Activated CD8-positive, alpha-beta memory T cell treated with anti-CD3 and anti-CD28 coated beads for 36 hours (primary cell): Measurements from ENCODE around the gene CEP44. TPM values are rescaled to one million over a fixed set of nuclear protein-coding genes. Genes with fewer than 3 reads are reported as not detected.
"Not testable (repeated sequence)": the region's sequence is repeated elsewhere in the genome, so short reads cannot be mapped to it uniquely, and the experiment has no call there.

Source experiments
- CTCF ChIA-PET: fragments of 350-600 bp; sonication (Branson Sonifier 250); formaldehyde crosslinking; loops from one replicate; lab custom pipeline; 2021; ENCODE audit warnings: antibody characterized with exemption; lab: Charles Lee
- POLR2A ChIA-PET: fragments of 350-600 bp; sonication (Branson Sonifier 250); formaldehyde crosslinking; loops from one replicate; lab custom pipeline; 2021; ENCODE audit warnings: antibody characterized with exemption; lab: Charles Lee
- total RNA-seq, 2 experiments: library from RNA; stranded (reverse); gene quantifications; one replicate each; pipeline ENCODE4 v1.2.3, GENCODE V29; 2021

Gene CEP44
- total RNA-seq, 2 experiments from 2014 or later, result 18.6 to 20.2 TPM

DNA sequence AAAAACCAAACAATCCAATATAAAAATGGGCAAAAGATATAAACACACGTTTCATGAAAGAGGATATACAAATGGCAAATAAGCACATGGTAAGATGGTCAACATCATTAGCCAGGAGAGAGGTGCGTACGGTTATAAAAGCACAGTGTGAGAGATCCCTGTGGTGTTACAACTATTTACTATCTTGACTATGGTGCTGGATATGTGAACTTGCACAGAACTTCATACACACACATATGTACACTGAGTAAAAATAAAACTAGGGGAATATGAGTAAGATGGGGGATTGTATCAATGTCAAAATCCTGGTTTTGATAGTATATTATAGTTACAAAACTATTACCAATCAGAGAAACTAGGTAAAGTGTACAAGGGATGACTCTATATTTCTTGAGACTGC, 8.6 kb upstream of the CEP44 start:
- CTCF ChIA-PET, result no interaction called here

DNA sequence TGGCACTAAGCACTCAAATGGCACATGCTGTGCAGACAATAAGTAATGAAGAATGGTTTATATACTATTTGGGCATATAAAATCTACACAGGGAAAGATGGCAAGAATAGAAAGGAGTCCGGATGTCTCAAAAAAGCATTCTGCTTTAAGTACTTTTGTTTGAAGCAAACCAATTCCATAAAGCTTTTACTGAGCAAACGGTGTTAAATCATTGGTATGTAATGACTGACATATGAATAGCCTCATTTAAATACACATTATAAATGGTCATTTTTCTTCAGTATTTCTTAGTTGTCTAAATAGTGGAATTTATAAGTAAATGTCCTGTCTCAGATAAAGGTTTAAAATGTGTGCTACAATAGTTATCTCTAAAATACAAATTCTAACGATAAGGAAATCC, 6.3 kb upstream of the CEP44 start:
- POLR2A ChIA-PET, result no interaction called here
- CTCF ChIA-PET, result no interaction called here

More for the DNA sequence above, 8.6 kb upstream of the CEP44 start:
- POLR2A ChIA-PET, result no interaction called here

DNA sequence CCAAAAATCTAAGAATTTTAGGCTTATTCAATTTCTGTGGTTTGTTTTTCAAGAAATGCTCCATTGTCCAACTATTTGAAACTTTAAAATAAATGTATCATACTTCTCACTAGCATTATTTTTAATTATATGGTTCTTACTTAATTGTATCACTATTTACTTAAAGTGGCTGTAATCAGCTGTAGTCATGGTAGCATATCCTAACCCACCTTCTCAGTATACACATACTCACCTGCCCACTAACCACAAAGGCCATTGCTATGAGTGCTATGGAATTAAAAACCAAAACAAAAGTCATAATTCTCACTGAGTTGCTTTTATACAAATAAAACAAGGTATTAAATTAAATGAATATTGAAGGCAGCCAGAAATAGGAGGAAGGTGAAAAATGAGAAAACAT, 5.2 kb upstream of the CEP44 start:
- ChIA-PET CTCF (no interaction called here), POLR2A (no interaction called here)

DNA sequence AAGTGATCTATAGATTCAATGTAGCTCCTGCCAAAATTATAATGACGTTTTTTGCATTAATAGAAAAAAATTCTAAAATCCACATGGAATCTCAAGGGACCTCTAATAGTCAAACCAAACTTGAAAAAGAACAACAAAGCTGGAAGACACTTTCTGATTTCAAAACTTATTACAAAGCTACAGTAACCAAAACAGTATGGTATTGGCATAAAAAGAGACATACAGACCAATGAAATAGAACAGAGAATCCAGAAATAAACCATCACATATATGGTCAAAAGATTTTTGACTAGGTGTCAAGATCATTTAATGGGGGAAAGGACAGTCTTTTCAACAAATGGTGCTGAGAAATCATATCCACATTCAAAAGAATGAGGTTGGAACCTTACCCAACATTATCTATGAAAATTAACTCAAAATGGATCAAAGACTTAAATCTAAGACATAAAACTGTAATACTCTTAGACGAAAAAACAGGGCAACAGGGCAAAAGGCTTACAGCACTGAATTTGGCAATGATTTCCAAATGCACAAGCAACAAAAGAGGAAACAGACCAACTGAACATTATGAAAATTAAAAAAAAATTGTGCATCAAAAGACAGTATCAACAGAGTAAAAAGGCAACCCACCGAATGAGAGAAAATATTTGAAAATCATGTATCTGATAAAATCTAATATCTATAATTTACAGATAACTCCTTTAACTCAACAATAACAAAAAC, 4.1 kb upstream of the CEP44 start:
- ChIA-PET CTCF (no interaction called here), POLR2A (no interaction called here)

DNA sequence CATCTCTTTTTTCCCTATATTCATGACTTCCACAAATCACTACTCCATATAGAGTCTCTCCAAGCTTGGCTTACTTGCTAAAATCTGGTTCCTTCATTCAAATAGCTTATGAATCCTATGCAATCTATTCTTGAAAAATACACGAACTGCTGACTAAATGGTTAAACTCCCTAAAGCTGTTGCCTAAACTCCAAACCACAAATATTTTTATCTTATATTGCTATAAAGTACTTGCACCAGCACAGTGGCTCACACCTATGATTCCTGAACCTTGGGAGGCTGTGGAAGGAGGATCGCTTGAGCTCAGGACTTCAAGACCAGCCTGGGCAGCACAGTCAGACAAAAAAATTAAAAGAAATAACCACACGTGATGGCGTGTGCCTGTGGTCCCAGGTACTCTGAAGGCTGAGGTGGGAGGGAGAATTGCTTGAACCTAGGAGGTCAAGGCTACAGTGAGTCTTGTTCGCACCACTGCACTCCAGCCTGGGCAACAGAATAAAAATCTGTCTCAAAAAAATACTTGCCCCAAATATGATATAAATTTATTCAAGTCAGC, 2.5 kb upstream of the CEP44 start:
- CTCF ChIA-PET, result no interaction called here
- POLR2A ChIA-PET, result no interaction called here

DNA sequence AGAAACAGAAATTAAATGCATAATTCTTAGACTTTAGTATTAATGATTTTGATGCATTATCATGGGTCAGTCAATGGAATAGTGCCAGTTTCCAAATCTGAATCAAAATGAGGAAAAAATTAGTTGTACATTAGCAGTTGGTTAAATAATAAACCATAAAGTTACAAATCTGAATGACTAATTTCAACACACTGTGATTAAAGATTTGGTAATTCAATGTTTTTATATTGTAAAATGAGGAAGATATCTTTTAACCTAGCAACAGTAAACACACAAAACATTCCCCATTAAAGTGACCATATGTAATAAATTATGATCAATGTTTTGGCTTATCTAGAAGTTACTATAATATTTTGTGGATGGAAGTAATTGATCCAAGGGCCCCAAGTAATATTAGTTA, 1.8 kb upstream of the CEP44 start:
- ChIA-PET CTCF (no interaction called here), POLR2A (no interaction called here)

DNA sequence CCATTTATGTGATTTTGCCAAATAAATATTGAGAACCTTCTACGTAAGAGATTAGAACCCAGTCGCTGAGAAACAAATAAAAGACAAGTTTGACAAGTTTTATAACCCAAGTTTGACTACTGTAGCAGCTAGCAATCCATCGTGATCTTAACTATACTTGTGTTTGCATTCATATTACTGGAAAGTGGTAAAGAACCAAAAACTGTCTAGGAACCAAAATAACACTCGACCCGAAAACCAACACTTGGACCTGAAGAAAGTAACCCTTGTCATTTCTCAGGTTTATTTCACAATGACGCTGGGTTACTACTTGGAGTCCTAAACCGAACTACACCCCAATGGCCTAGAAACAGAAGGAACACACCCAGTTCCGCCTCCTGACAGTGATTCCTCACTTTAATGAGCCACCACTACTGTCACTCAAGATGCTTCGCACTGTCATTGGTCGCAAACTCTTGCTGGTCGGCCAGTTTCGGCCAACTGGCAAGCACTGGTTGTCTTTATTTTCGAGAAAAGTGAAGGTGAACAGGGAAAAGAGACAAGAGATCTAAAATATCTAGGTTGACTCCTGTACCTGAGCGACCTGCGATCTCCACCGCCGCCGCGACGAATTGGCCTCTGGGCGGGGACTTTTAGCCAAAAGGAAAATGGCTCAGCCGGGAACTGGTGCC, 740 bp upstream of the CEP44 start:
- POLR2A ChIA-PET, result no interaction called here

DNA sequence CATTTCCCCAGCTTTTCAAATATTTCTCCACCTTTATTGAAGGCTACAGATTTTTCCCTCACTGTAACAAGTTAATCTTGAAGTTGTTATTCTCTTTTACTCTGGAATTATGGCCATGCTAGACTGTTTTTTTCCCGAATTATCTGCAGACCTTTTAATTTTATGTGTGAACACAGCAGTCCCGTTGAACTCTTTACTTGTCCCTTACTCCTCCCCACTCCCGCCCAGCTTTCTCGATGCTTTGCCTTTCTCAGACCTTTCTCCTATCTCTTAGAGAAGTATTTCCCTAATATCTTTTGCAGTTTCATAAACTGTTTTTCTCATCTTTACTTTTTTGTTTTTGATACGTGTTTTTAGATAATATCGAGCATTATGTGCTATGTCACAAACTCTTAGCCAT, 776 bp downstream of the CEP44 start:
- ChIA-PET POLR2A (no interaction called here), CTCF (interaction anchor here (0.6 kb wide), 1 partner anchor 14 kb away, joined by 4 read pairs; no protein-coding TSS in a partner anchor)

More for the DNA sequence above, 740 bp upstream of the CEP44 start:
- CTCF ChIA-PET, result no interaction called here

DNA sequence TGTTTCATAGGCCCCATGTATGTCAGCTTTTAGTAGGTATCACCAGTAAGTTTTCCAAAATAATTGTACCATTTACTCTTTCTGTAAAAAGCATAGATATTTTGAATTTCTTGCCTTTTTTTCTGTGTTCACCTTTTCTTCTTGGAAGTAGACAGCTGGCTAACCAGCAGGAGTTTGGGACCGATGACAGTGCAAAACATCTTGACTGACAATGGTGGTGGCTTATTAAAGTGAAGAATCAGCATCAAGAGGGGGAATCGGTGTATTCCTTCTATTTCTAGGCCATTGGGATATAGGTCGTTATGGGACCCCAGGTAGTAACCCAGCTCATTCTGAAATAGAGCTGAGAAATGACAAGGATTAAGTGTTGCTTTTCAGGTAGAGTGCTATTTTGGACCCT, 3.2 kb downstream of the CEP44 start:
- CTCF ChIA-PET, result no interaction called here
- POLR2A ChIA-PET, result interaction anchor here (0.5 kb wide), 1 partner anchor 29 kb away, joined by 4 read pairs; no protein-coding TSS in a partner anchor

DNA sequence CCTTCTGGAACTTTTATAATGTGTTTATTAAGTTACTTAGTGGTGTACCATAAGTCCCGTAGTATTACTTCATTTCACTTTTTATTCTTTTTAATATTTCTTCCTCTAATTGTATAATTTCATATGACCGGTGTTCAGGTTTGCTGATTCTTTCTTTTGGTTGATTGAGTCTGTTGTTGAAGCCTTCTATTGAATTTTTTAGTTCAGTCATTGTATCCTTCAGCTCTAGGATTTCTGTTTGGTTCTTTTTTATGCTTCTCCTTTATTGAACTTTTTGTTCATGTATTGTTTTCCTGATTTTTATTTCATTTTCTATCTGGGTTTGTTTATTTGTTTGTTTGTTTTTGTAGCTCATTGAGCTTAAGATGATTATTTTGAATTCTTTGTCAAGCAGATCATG, 8.8 kb downstream of the CEP44 start:
- ChIA-PET CTCF (no interaction called here), POLR2A (no interaction called here)

DNA sequence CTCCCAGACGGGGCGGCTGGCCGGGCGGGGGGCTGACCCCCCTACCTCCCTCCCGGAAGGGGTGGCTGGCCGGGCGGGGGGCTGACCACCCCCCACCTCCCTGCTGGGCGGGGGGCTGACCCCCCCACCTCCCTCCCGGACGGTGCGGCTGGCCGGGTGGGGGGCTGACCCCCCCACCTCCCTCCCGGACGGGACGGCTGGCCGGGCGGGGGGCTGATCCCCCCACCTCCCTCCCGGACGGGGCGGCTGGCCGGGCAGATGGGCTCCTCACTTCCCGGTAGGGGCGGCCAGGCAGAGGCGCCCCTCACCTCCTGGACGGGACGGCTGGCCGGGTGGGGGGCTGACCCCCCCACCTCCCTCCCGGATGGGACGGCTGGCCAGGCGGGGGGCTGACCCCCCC, 10.9 kb downstream of the CEP44 start:
- POLR2A ChIA-PET, CTCF ChIA-PET: not testable (repeated sequence)

DNA sequence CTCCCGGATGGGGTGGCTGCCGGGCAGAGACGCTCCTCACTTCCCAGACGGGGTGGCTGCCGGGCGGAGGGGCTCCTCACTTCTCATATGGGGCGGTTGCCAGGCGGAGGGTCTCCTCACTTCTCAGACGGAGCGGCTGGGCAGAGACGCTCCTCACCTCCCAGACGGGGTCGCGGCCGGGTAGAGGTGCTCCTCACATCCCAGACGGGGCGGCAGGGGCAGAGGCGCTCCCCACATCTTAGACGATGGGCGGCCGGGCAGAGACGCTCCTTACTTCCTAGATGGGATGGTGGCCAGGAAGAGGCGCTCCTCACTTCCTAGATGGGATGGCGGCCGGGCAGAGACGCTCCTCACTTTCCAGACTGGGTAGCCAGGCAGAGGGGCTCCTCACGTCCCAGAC, 11.4 kb downstream of the CEP44 start:
- POLR2A ChIA-PET, CTCF ChIA-PET: not testable (repeated sequence)

DNA sequence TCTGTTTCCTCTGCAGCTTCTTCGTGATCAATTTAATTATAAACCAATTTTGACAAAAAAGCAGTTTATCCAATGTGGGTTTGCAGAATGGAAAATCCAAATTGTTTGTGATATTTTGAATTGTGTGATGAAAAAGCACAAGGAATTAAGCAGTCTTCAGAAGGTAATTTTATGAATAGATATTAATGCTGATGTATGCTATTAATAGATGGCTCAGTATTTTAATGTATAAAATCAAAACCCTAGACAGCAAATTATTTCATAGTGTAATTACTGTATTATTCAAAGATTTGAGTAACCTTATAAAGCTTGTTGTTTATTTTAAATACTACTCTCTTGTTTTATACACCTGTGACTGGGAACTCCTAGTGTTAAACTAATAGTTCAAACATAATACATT, 20.0 kb downstream of the CEP44 start:
- ChIA-PET CTCF (no interaction called here), POLR2A (no interaction called here)

DNA sequence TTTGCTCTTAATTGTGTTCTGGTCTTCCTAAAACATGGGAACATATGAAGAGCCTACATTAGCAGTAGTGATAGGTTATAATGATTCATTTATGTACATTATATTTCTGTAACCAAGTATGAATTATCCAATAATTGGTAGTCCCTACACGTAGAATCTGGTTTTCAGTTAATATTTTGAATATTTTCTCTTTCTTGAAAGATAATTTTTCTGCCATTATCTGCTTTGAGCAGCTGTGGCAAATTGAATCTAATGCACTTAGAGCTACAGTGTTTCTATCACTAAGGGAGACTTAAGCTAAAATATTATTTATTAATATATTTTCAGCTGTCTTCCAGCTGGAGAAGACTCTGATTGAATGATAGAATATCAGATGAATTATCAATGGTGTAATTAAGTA, 21.0 kb downstream of the CEP44 start:
- ChIA-PET POLR2A (no interaction called here), CTCF (no interaction called here)

DNA sequence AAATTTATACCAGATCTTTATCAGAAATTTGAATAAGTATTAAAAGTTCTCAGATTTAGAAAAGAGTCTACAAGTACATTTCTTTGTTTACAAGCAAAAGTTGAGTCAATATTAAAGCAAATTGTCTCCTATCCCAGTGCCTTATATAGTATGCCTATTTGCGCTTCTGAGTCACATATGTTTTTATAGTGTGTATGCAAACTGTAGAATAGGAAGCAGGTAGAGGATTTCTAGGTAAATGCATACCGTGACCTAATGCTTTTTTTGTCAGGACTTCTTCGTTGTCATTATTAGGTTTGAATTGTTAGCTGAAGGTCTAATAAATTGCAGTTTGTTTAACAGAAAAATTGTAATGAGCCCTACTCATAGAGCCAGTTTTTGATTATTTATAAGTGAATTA, 22.2 kb downstream of the CEP44 start:
- ChIA-PET POLR2A (no interaction called here), CTCF (no interaction called here)

DNA sequence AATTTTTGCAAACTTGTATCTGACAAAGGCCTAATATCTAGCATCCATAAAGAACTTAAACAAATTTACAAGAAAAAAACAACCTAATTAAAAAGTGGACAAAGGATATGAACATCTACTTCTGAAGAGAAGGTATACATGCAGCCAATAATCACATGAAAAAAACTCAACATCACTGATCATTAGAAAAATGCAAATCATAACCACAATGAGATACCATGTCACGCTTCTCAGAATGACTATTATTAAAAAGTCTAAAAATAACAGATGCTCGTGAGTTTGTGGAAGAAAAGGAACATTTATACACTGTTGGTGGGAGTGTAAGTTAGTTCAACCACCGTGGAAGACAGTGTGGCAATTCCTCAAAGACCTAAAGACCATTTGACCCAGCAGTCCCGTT, 24.0 kb downstream of the CEP44 start:
- POLR2A ChIA-PET, result no interaction called here
- CTCF ChIA-PET, result no interaction called here

DNA sequence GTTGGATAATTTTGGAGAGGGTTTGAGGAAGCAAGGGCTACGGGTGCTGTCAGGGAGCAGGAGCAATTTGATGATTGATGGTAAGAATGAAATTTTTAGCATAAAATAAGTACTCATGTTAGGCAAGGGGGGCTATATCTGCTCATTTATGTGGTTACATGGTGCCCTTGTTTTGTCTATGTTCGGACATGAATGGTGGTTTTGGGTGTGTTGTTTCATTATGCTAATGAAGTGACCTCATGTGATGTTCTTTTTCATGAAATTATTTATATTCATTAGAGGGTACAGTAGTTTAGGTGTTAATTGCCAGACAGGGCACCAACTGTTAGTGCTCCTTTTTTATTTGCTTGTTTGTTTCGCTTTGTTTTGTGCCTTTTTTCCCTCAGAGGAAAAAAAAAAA, 29.3 kb downstream of the CEP44 start:
- POLR2A ChIA-PET, result no interaction called here
- CTCF ChIA-PET, result no interaction called here

DNA sequence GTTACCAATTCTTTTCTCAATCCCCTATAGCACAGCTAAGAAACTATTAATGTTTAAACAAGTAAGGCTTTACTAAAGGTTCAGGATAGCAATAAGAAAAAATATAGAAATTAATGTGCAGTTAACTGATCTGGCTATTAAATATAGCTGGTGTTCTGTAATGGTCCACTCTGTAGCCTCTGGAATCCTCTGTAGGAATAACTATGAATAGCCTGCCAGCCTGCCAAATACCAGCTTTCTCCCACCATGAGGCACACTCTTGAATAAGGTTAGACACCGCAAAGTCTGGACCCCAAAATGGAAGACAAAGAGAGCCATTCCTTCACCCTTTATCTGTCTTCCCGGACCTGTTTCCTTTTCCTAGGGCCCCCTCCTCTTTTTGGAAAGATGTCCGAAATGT, 30.6 kb downstream of the CEP44 start:
- POLR2A ChIA-PET, result no interaction called here

DNA sequence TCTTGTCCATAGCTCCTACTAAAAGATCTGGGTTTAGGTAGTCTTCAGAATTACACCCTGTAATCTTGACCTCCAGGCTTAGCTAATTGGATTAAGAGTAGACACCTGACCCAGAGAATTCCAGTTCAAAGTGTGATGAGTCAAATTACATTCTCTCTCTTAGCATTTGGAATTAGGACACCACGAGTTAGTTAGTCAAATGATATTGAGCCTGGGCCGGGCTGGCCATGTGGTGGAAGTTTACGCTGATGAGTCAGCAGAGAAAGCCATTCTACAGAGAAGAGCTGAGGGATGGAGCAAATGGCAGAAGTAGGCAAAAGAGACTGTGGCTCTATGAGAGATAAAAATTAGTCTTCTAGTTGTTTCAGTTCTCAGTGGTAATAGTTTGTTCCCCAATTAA, 31.1 kb downstream of the CEP44 start:
- ChIA-PET CTCF (no interaction called here), POLR2A (no interaction called here)

More for the DNA sequence above, 30.6 kb downstream of the CEP44 start:
- CTCF ChIA-PET, result no interaction called here

DNA sequence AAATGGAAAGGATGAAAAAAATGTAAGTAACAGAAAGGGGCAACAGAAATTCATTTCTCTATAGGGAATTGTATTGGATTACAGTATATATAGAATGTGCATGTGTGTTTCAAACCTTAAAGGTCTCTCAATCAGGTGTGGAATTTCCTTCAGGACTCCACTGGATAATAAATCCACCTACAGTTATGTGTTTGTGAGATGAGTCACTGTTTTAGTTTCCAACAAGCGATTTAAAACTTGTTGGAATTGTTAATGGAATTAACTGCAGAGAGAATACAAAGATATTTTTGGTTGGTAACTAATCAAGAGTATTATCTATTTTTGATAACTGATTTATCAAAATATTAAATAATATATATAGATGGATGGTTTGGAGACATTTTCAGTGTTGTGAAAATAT, 32.8 kb downstream of the CEP44 start:
- POLR2A ChIA-PET, result no interaction called here
- CTCF ChIA-PET, result no interaction called here

DNA sequence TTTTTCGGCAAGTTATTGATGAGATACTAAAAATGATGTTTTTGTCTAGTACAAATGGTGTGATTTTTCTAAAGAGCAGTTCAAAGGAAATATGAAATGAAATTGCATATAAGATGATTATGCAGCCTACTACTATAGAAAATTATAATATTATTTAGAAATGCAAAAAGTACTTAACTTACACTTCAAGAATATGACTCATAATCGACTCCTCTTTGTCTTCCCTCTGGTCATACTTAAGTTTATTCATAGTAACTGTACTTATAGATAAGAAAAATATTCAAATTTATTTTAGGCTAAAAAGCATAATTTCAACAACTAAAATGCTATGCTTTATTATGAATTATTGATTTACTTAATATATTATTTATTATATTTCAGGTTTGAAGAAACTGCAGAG, 33.2 kb downstream of the CEP44 start:
- ChIA-PET POLR2A (no interaction called here), CTCF (no interaction called here)
